PC-9 (cell line): Measurements from ENCODE around the gene ANO2. TPM values are rescaled to one million over a fixed set of nuclear protein-coding genes. Genes with fewer than 3 reads are reported as not detected.

ENCODE experiments used
- BruUV-seq: library from RNA; stranded (reverse); fragments of 400-500 nt; replicated peaks from 2 replicates; lab custom pipeline; 2021; lab: Mats Ljungman, UMichigan
- CTCF ChIA-PET: fragments of 300-600 bp; sonication (Branson Sonifier 250); formaldehyde crosslinking; loops from one replicate; lab custom pipeline; 2022; ENCODE audit warnings: antibody characterized with exemption; lab: Charles Lee
- POLR2A ChIA-PET: fragments of 300-600 bp; sonication (Branson Sonifier 250); formaldehyde crosslinking; loops from one replicate; lab custom pipeline; 2022; ENCODE audit warnings: antibody characterized with exemption; ENCODE audit not compliant: unreplicated experiment; lab: Charles Lee
- DNase-seq, 2 experiments: peaks; one replicate each; pipeline versions ENCODE4 v3.0.0 to v3.0.0-alpha.2; 2015 to 2022; ENCODE audit warnings: mixed read lengths in 1 of 2
- H2AFZ ChIP-seq: fragments of 200-600 bp; sonication (generic); 2 replicates; pipeline ENCODE4 v1.8.1; 2017; ENCODE audit warnings: antibody characterized with exemption
- H3F3A ChIP-seq: fragments of 200-600 bp; sonication (generic); 2 replicates; pipeline ENCODE4 v1.8.1; 2017; ENCODE audit warnings: antibody characterized with exemption, mild to moderate bottlenecking, low read depth; ENCODE audit not compliant: insufficient read depth
- H3K27ac ChIP-seq: fragments of 200-600 bp; sonication (generic); 2 replicates; pipeline ENCODE4 v1.6.1; 2016; ENCODE audit warnings: mixed run types
- H3K27me3 ChIP-seq: fragments of 200-600 bp; sonication (generic); 2 replicates; pipeline ENCODE4 v1.6.1; 2016; ENCODE audit warnings: low read depth, mixed run types; ENCODE audit not compliant: insufficient read depth
- H3K36me3 ChIP-seq: fragments of 200-600 bp; sonication (generic); 2 replicates; pipeline ENCODE4 v1.6.1; 2016; ENCODE audit warnings: low read depth, mixed run types
- H3K4me1 ChIP-seq: fragments of 200-600 bp; sonication (generic); replicated peaks from 2 replicates; pipeline ENCODE4 v1.6.1; 2016; ENCODE audit warnings: mixed run types; ENCODE audit not compliant: insufficient read depth
- H3K4me2 ChIP-seq: fragments of 200-600 bp; sonication (generic); 2 replicates; pipeline ENCODE4 v1.6.1; 2017; ENCODE audit warnings: mixed run types
- H3K4me3 ChIP-seq: fragments of 200-600 bp; sonication (generic); 2 replicates; pipeline ENCODE4 v1.6.1; 2016; ENCODE audit warnings: mixed run types
- H3K79me2 ChIP-seq: fragments of 200-600 bp; sonication (generic); 2 replicates; pipeline ENCODE4 v1.6.1; 2017; ENCODE audit warnings: low read depth, mixed run types
- H3K9me2 ChIP-seq: fragments of 200-600 bp; sonication (generic); 2 replicates; pipeline ENCODE4 v1.8.1; 2017; ENCODE audit warnings: mild to moderate bottlenecking; ENCODE audit not compliant: insufficient read depth
- H3K9me3 ChIP-seq: fragments of 200-600 bp; sonication (generic); 2 replicates; pipeline ENCODE4 v1.8.1; 2016; ENCODE audit warnings: low read depth; ENCODE audit not compliant: insufficient read depth
- H4K20me1 ChIP-seq: fragments of 200-600 bp; sonication (generic); 2 replicates; pipeline ENCODE4 v1.8.1; 2017; ENCODE audit not compliant: insufficient read depth
- EZH2 ChIP-seq: fragments of 200-600 bp; sonication (generic); IDR thresholded peaks from 2 replicates; pipeline ENCODE4 v1.8.0; 2017; ENCODE audit warnings: antibody characterized with exemption, low read depth
- intact Hi-C: fragments of 100-400 bp; cut with micrococcal nuclease; formaldehyde crosslinking; loops from one replicate; pipeline ENCODE4 v1.10.0; 2022; ENCODE audit not compliant: unreplicated experiment
- total RNA-seq: library from RNA; stranded (reverse); gene quantifications from 2 replicates; pipeline ENCODE4 v1.2.3, GENCODE V29; 2021
- TF ChIP-seq, protein P1 (sequence below): fragments of 200-600 bp; sonication (generic); conservative IDR thresholded peaks from 2 replicates; pipeline ENCODE4 v1.6.1; 2017; ENCODE audit warnings: mixed run types, antibody characterized with exemption, mild to moderate bottlenecking, moderate library complexity

The ANO2 gene
- total RNA-seq, 1 experiment from 2014 or later, result not detected

DNA sequence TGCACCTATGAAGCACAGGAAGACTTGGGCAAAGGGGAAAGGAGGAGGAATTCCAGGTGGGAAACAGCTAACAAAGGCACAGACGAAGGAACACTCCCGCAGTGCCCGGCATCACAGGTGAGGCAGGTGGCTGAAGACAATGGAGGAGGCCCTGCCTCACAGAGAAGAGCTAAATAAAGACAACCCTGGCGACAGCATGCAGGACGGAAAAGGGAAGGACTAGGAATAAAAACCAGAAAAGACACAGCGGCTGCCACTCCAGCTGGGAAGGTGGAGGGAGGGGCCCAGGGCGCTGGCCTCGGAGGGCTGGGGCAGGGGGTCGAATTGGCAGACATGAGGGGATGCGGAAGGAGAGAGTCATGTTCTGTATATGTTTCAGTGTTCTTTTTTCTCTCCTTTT lies 43.0 kb upstream of the ANO2 start:
- Histone ChIP-seq H3K27me3 (peaks cover 37% of the 10 kb centered on the region), H3K9me2 (no peaks in the 10 kb centered on the region), H3K27ac (no peak overlapping the region), H3K4me2 (no peak overlapping the region), H3K4me1 (no peaks in the 10 kb centered on the region), H3K79me2 (no peaks in the 10 kb centered on the region), H4K20me1 (no peaks in the 10 kb centered on the region), H3F3A (no peaks in the 10 kb centered on the region), H3K36me3 (no peaks in the 10 kb centered on the region), H2AFZ (no peak overlapping the region), H3K9me3 (no peaks in the 10 kb centered on the region), H3K4me3 (no peak overlapping the region)
- intact Hi-C loops, result loop anchor here (1.0 to 10.0 kb wide), 6 partner anchors 50 to 707 kb away; partner anchors contain the start of genes GAPDH and NOP2
- no peak for DNase-seq
- POLR2A ChIA-PET, result interaction anchor here (0.6 kb wide), 2 partner anchors 483 to 865 kb away, joined by 3 to 5 read pairs; no protein-coding TSS in a partner anchor
- CTCF ChIA-PET, result interaction anchor here (0.6 to 2.9 kb wide), 18 partner anchors 14 to 478 kb away, joined by 3 to 82 read pairs (median 3); partner anchors contain the start of gene LTBR
- TF ChIP-seq, protein P1, sequence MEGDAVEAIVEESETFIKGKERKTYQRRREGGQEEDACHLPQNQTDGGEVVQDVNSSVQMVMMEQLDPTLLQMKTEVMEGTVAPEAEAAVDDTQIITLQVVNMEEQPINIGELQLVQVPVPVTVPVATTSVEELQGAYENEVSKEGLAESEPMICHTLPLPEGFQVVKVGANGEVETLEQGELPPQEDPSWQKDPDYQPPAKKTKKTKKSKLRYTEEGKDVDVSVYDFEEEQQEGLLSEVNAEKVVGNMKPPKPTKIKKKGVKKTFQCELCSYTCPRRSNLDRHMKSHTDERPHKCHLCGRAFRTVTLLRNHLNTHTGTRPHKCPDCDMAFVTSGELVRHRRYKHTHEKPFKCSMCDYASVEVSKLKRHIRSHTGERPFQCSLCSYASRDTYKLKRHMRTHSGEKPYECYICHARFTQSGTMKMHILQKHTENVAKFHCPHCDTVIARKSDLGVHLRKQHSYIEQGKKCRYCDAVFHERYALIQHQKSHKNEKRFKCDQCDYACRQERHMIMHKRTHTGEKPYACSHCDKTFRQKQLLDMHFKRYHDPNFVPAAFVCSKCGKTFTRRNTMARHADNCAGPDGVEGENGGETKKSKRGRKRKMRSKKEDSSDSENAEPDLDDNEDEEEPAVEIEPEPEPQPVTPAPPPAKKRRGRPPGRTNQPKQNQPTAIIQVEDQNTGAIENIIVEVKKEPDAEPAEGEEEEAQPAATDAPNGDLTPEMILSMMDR, result no peak
- TF ChIP-seq EZH2, result no peak
- no TSS peak for BruUV-seq

DNA sequence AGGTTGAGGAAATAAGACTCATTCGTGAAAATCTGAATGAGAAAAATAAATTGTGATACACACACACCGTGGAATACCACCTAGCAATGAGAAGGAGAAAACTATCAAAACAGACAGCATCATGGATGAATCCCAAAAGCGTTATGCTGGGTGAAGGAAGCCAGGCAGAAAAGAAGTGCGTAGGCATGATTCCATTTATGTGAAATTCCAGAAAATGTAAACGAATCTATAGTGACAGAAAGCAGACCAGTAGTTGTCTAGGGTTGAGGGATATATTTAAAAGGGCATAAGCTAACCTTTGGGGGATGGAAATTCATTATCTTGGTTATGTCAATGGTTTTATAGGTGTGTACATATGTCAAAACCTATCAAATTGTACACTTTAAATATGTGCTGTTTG lies 42.5 kb upstream of the ANO2 start:
- Histone ChIP-seq H3K4me2 (no peak overlapping the region), H3F3A (no peaks in the 10 kb centered on the region), H3K79me2 (no peaks in the 10 kb centered on the region), H3K9me2 (no peaks in the 10 kb centered on the region), H3K36me3 (no peaks in the 10 kb centered on the region), H3K27ac (no peak overlapping the region), H4K20me1 (no peaks in the 10 kb centered on the region), H3K4me1 (no peaks in the 10 kb centered on the region), H3K4me3 (no peak overlapping the region), H2AFZ (no peak overlapping the region), H3K27me3 (peaks cover 37% of the 10 kb centered on the region), H3K9me3 (no peaks in the 10 kb centered on the region)
- TF ChIP-seq EZH2, result no peak
- no TSS peak for BruUV-seq
- DNase-seq, result no peak
- intact Hi-C loops, result loop anchor here (5.0 to 10.0 kb wide), 3 partner anchors 547 to 707 kb away; partner anchors contain the start of genes GAPDH and NOP2
- POLR2A ChIA-PET, result no interaction called here
- CTCF ChIA-PET, result interaction anchor here (0.5 to 2.9 kb wide), 4 partner anchors 51 to 291 kb away, joined by 5 to 82 read pairs (median 10); no protein-coding TSS in a partner anchor

DNA sequence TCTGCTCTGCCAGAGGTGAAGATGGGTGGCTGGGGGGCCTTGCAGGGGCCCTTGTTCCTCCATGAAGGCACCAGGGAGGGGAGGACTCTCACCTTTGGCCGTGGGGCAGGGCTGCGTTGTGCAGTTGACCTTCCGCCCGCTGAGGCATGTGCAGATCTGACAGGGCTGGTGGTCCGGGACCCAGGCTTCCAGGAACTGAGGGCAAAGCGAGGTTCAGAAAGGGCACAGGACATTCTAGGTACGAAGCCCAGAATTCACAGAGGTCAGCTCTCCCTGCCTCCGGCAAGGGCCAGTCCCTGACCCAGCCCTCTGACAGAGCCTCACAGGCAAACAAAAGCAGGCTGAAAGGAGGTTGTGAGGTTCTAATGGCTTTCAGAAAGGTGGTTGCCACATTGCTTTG lies 40.4 kb upstream of the ANO2 start:
- Histone ChIP-seq H2AFZ (no peak overlapping the region), H3K27me3 (peaks cover 58% of the 10 kb centered on the region), H3K9me3 (no peaks in the 10 kb centered on the region), H4K20me1 (no peaks in the 10 kb centered on the region), H3K36me3 (no peaks in the 10 kb centered on the region), H3K4me2 (no peak overlapping the region), H3K27ac (no peak overlapping the region), H3K4me1 (no peaks in the 10 kb centered on the region), H3K4me3 (no peak overlapping the region), H3F3A (no peaks in the 10 kb centered on the region), H3K9me2 (no peaks in the 10 kb centered on the region), H3K79me2 (no peaks in the 10 kb centered on the region)
- DNase-seq, result no peak
- POLR2A ChIA-PET, result no interaction called here
- CTCF ChIA-PET, result no interaction called here
- TF ChIP-seq EZH2, result no peak
- TF ChIP-seq, protein P1, result no peak
- intact Hi-C loops, result loop anchor here (5.0 to 10.0 kb wide), 3 partner anchors 549 to 709 kb away; partner anchors contain the start of genes GAPDH and NOP2
- BruUV-seq, result no TSS peak
